ENCODE results near the gene EBI3.

GRCh38 chr19:4278419-4279266 is 49.3 kb downstream of the EBI3 start, which contains the start of gene SHD:
- TF ChIP-seq CTCF (conservative IDR thresholded peaks at IDR 0.05; ENCODE audit: low read length) (no peak), EZH2phosphoT487 (IDR thresholded peaks at IDR 0.05; ENCODE audit: borderline replicate concordance, low read depth, low read length) (no peak)

Data from OCI-LY7 (cell line).